HepG2 (cell line): ENCODE data around the gene C4B. TPM values are rescaled to one million over a fixed set of nuclear protein-coding genes. Genes with fewer than 3 reads are reported as not detected.

Experiments used
- AHDC1 ChIP-seq: sonication (generic); formaldehyde crosslinking; IDR thresholded peaks from 2 replicates; pipeline ENCODE4 v1.5.1; 2020; ENCODE audit warnings: mild to moderate bottlenecking, missing genetic modification reagents, borderline replicate concordance
- ATRX ChIP-seq: sonication (generic); formaldehyde crosslinking; IDR thresholded peaks from 2 replicates; pipeline ENCODE4 v1.4.0; 2020; ENCODE audit warnings: missing genetic modification reagents, borderline replicate concordance
- CCDC6 ChIP-seq: sonication (generic); formaldehyde crosslinking; IDR thresholded peaks from 2 replicates; pipeline ENCODE4 v1.8.1; 2022; ENCODE audit warnings: mild to moderate bottlenecking, missing genetic modification reagents, moderate library complexity
- CREM ChIP-seq, 2 experiments: sonication (generic) in 1 of 2; formaldehyde crosslinking in 1 of 2; IDR thresholded peaks; 2 replicates each; pipeline versions ENCODE4 v1.4.0 to v1.6.1; 2016 to 2020; ENCODE audit warnings: antibody characterized with exemption in 1 of 2, mild to moderate bottlenecking in 1 of 2, missing genetic modification reagents in 1 of 2
- DPF2 ChIP-seq: sonication (generic); formaldehyde crosslinking; IDR thresholded peaks from 2 replicates; pipeline ENCODE4 v1.4.0; 2020; ENCODE audit warnings: mild to moderate bottlenecking, low read depth, missing genetic modification reagents, borderline replicate concordance
- EP300 ChIP-seq, 3 experiments: sonication (generic) in 1 of 3; formaldehyde crosslinking in 1 of 3; IDR thresholded peaks; 2 replicates each; pipeline versions ENCODE4 v1.5.1 to v1.6.1; 2011 to 2020; ENCODE audit warnings: low read depth in 2 of 3, low read length in 2 of 3, borderline replicate concordance in 1 of 3, improper control_type of control experiment in 1 of 3, mild to moderate bottlenecking in 1 of 3, missing genetic modification reagents in 1 of 3, moderate library complexity in 1 of 3
- FLYWCH1 ChIP-seq: sonication (generic); formaldehyde crosslinking; IDR thresholded peaks from 2 replicates; pipeline ENCODE4 v1.8.1; 2023; ENCODE audit warnings: mild to moderate bottlenecking, missing genetic modification reagents
- KMT2A ChIP-seq: sonication (generic); formaldehyde crosslinking; IDR thresholded peaks from 2 replicates; pipeline ENCODE4 v1.4.0; 2020; ENCODE audit warnings: missing genetic modification reagents
- NFE2L1 ChIP-seq: sonication (generic); formaldehyde crosslinking; IDR thresholded peaks from 2 replicates; pipeline ENCODE4 v1.4.0; 2020; ENCODE audit warnings: missing genetic modification reagents, mild to moderate bottlenecking, borderline replicate concordance
- RERE ChIP-seq: IDR thresholded peaks from 2 replicates; pipeline ENCODE4 v1.6.1; 2016; ENCODE audit warnings: low read depth, missing genetic modification reagents, missing compliant biosample characterization
- SIN3B ChIP-seq: fragments of 150-350 bp; IDR thresholded peaks from 2 replicates; pipeline ENCODE4 v1.6.1; 2014; ENCODE audit warnings: low read length
- STAG1 ChIP-seq: sonication (generic); formaldehyde crosslinking; IDR thresholded peaks from 2 replicates; pipeline ENCODE4 v1.4.0; 2020; ENCODE audit warnings: missing genetic modification reagents
- ZNF446 ChIP-seq: sonication (generic); formaldehyde crosslinking; IDR thresholded peaks from 2 replicates; pipeline ENCODE4 v1.5.0; 2020; ENCODE audit warnings: mild to moderate bottlenecking, missing genetic modification reagents
- ZNF850 ChIP-seq: sonication (generic); formaldehyde crosslinking; conservative IDR thresholded peaks from 2 replicates; pipeline ENCODE4 v1.9.0; 2021; ENCODE audit warnings: mild to moderate bottlenecking, missing genetic modification reagents
- ZZZ3 ChIP-seq: sonication (generic); formaldehyde crosslinking; IDR thresholded peaks from 2 replicates; pipeline ENCODE4 v1.4.0; 2020; ENCODE audit warnings: missing genetic modification reagents, mild to moderate bottlenecking, borderline replicate concordance
- polyA plus RNA-seq, 8 experiments: library from polyadenylated mRNA; depleted of rRNA in 3 of 8; stranded (reverse) in 7 of 8; unstranded in 1 of 8; fragments of >200 nt; fragmentation: Illumina TruSeq in 4 of 8; extraction: Trizol in 4 of 8; gene quantifications; 2 replicates each; pipeline versions ENCODE4 v1.2.1 to v1.2.3, GENCODE V29; 2011 to 2016; ENCODE audit warnings: low read depth in 4 of 8, missing spikeins in 1 of 8, mixed read lengths in 1 of 8; ENCODE audit not compliant: insufficient read depth in 1 of 8
- total RNA-seq, 5 experiments: library from RNA; depleted of rRNA; stranded (reverse); fragments of >200 nt; fragmentation: Illumina TruSeq; extraction: Trizol; gene quantifications; 2 replicates each; pipeline ENCODE4 v1.2.3, GENCODE V29; 2016; ENCODE audit warnings: low read depth in 1 of 5

Gene C4B
- total and polyA plus RNA-seq, 2 of the 13 experiments (the other 11 are each of a cell fraction or from before 2014, with no cell fraction given), result 167 to 538 TPM

- no peak; the same call in 1 of the 2 replicates for TF ChIP-seq DPF2 (CRISPR knock-in tag)
- TF ChIP-seq NFE2L1, result no peak
- TF ChIP-seq ZZZ3, result peak; percentile 91; the same call in 1 of the 2 replicates
- peak; percentile 99 for TF ChIP-seq CREM (IDR thresholded peaks at IDR 0.05)
- peak; percentile 83 for TF ChIP-seq CREM (CRISPR knock-in tag; IDR thresholded peaks at IDR 0.05)
- peak in 1 of 2 experiments; percentile 58; a peak in 1 of 4 replicates for TF ChIP-seq EP300 (IDR thresholded peaks at IDR 0.05; ENCODE audit: low read depth in 2 of 2, low read length in 2 of 2)
- 0 out of 2 replicates have a peak, but pooled peaks have one; percentile 7 for TF ChIP-seq EP300 (CRISPR knock-in tag; IDR thresholded peaks at IDR 0.05; ENCODE audit: borderline replicate concordance)
- no peak; the same call in 1 of the 2 replicates for TF ChIP-seq RERE (CRISPR knock-in tag)
- no peak for TF ChIP-seq ZNF850
- peak; percentile 82 for TF ChIP-seq CCDC6 (CRISPR knock-in tag)
- TF ChIP-seq ZNF446 (CRISPR knock-in tag), result no peak
- TF ChIP-seq SIN3B, result peak; percentile 86; the same call in 1 of the 2 replicates
- TF ChIP-seq AHDC1 (CRISPR knock-in tag), result peak; percentile 52; the same call in 1 of the 2 replicates
- peak; percentile 33; the same call in 1 of the 2 replicates for TF ChIP-seq KMT2A
- TF ChIP-seq FLYWCH1 (CRISPR knock-in tag), result no peak
- no peak for TF ChIP-seq ATRX (CRISPR knock-in tag)
- peak; percentile 36; the same call in 1 of the 2 replicates for TF ChIP-seq STAG1
Observed at GRCh38 chr6:31971993-31972708, 42.4 kb upstream of the C4B start, which contains the start of gene DXO (continued).
